Endothelial cell of umbilical vein (primary cell): ENCODE data around the gene TRAPPC2L. TPM values are rescaled to one million over a fixed set of nuclear protein-coding genes. Genes with fewer than 3 reads are reported as not detected.

Experiments
- BruUV-seq: library from RNA; stranded (reverse); fragments of 400-500 nt; replicated peaks from 2 replicates; lab custom pipeline; 2021; lab: Mats Ljungman, UMichigan
- CTCF ChIA-PET: fragments of 300-600, 350-600 bp; sonication (Branson Sonifier 250); formaldehyde crosslinking; loops from one replicate; lab custom pipeline; 2021; ENCODE audit warnings: antibody characterized with exemption, inconsistent platforms; lab: Charles Lee
- POLR2A ChIA-PET: fragments of 300-600, 350-600 bp; sonication (Branson Sonifier 250); formaldehyde crosslinking; loops from one replicate; lab custom pipeline; 2021; ENCODE audit warnings: antibody characterized with exemption, inconsistent platforms; lab: Charles Lee
- DNase-seq: peaks from one replicate; pipeline ENCODE4 v3.0.0-alpha.2; 2011; ENCODE audit warnings: low read depth, low spot score
- FAIRE-seq: peaks from 2 replicates; lab custom pipeline; 2011; peaks lifted over from hg19 to GRCh38; lab: Jason Lieb, UNC
- H2AFZ ChIP-seq: 2 replicates; pipeline ENCODE4 v1.6.0; 2012; ENCODE audit warnings: low read depth, low read length, control low read depth, inconsistent platforms
- H3K27ac ChIP-seq: 2 replicates; pipeline ENCODE4 v1.5.1; 2011; ENCODE audit warnings: low read depth, mild to moderate bottlenecking, control low read depth, low read length, moderate library complexity; ENCODE audit not compliant: insufficient read depth
- H3K27me3 ChIP-seq, 2 experiments: 2 replicates each; pipeline versions ENCODE4 v1.6.0 to v1.6.1; 2011; ENCODE audit warnings: low read length in 2 of 2, mixed read lengths in 1 of 2; ENCODE audit not compliant: control insufficient read depth in 2 of 2, insufficient read depth in 2 of 2
- H3K36me3 ChIP-seq, 2 experiments: 2 replicates in 1 of 2; 3 replicates in 1 of 2; pipeline ENCODE4 v1.5.1; 2011; ENCODE audit warnings: low read length in 2 of 2, mild to moderate bottlenecking in 1 of 2, moderate library complexity in 1 of 2; ENCODE audit not compliant: control insufficient read depth in 2 of 2, insufficient read depth in 2 of 2; ENCODE audit errors: extremely low read depth in 1 of 2
- H3K4me1 ChIP-seq: 3 replicates; pipeline ENCODE4 v1.5.1; 2011; ENCODE audit warnings: mild to moderate bottlenecking, low read length; ENCODE audit not compliant: control insufficient read depth, insufficient read depth; ENCODE audit errors: extremely low read depth
- H3K4me2 ChIP-seq: 2 replicates; pipeline ENCODE4 v1.6.1; 2011; ENCODE audit warnings: low read length, control low read depth, mixed read lengths; ENCODE audit not compliant: insufficient read depth
- H3K4me3 ChIP-seq, 3 experiments: fragments of 200-600 bp in 1 of 3; sonication (generic), shearing (Covaris generic) in 1 of 3; replicated peaks in 1 of 3; 2 replicates each; pipeline ENCODE4 v1.5.1; 2011 to 2016; ENCODE audit warnings: control low read depth in 3 of 3, low read length in 3 of 3, mild to moderate bottlenecking in 2 of 3, inconsistent platforms in 1 of 3, low read depth in 1 of 3, moderate library complexity in 1 of 3; ENCODE audit not compliant: insufficient read depth in 1 of 3
- H3K79me2 ChIP-seq: 2 replicates; pipeline ENCODE4 v1.6.0; 2012; ENCODE audit warnings: low read length, inconsistent platforms; ENCODE audit not compliant: control insufficient read depth, insufficient read depth
- H3K9ac ChIP-seq: replicated peaks from 2 replicates; pipeline ENCODE3; 2011; ENCODE audit warnings: low read length, control low read depth; ENCODE audit not compliant: insufficient read depth; ENCODE audit errors: extremely low read depth
- H3K9me1 ChIP-seq: replicated peaks from 3 replicates; pipeline ENCODE4 v1.6.0; 2011; ENCODE audit warnings: mild to moderate bottlenecking, low read length; ENCODE audit not compliant: control insufficient read depth, insufficient read depth; ENCODE audit errors: extremely low read depth
- H3K9me3 ChIP-seq: replicated peaks from 2 replicates; pipeline ENCODE4 v1.5.1; 2012; ENCODE audit warnings: low read length, inconsistent platforms; ENCODE audit not compliant: control insufficient read depth, insufficient read depth
- H4K20me1 ChIP-seq: replicated peaks from 2 replicates; pipeline ENCODE3; 2011; ENCODE audit warnings: mild to moderate bottlenecking, low read length; ENCODE audit not compliant: control insufficient read depth, insufficient read depth; ENCODE audit errors: extremely low read depth
- EZH2 ChIP-seq: IDR thresholded peaks from 2 replicates; pipeline ENCODE4 v1.6.1; 2012; ENCODE audit warnings: borderline replicate concordance, low read depth, mild to moderate bottlenecking, moderate library complexity, low read length, inconsistent platforms; ENCODE audit not compliant: severe bottlenecking
- FOS ChIP-seq: IDR thresholded peaks from 2 replicates; pipeline ENCODE4 v1.6.1; 2011; ENCODE audit warnings: mild to moderate bottlenecking, low read length, moderate library complexity, borderline replicate concordance; ENCODE audit not compliant: insufficient read depth
- GATA2 ChIP-seq: IDR thresholded peaks from 2 replicates; pipeline ENCODE4 v1.7.0; 2011; ENCODE audit warnings: low read depth, mild to moderate bottlenecking, moderate library complexity, mixed read lengths, low read length; ENCODE audit not compliant: insufficient read length, insufficient read depth
- JUN ChIP-seq: IDR thresholded peaks from 2 replicates; pipeline ENCODE4 v1.6.1; 2011; ENCODE audit warnings: borderline replicate concordance, low read depth; ENCODE audit not compliant: insufficient read length, insufficient read depth
- POLR2A ChIP-seq: IDR thresholded peaks from 2 replicates; pipeline ENCODE4 v1.6.1; 2012; ENCODE audit warnings: low read depth, mild to moderate bottlenecking, control low read depth, low read length
- POLR2AphosphoS5 ChIP-seq: IDR thresholded peaks from 2 replicates; pipeline ENCODE4 v1.6.1; 2012; ENCODE audit warnings: low read depth, mild to moderate bottlenecking, control low read depth, low read length, moderate library complexity; ENCODE audit not compliant: insufficient read depth
- dilution Hi-C: fragments of 300-500 bp; cut with MboI; formaldehyde crosslinking; loops from one replicate; pipeline ENCODE4 v1.15.0; 2019; ENCODE audit warnings: low sequenced_read_pairs; ENCODE audit not compliant: extremely low pct_ligation_motif_present
- intact Hi-C: fragments of 100-400 bp; cut with micrococcal nuclease; formaldehyde crosslinking; loops from one replicate; pipeline ENCODE4 v1.10.0; 2022
- polyA plus RNA-seq, 4 experiments: library from polyadenylated mRNA; depleted of rRNA in 3 of 4; stranded (reverse) in 3 of 4; unstranded in 1 of 4; fragments of >200 nt; gene quantifications; 2 replicates each; pipeline versions ENCODE4 v1.2.1 to v1.2.3, GENCODE V29; 2011 to 2012; ENCODE audit warnings: missing spikeins in 1 of 4
- total RNA-seq: library from RNA; stranded (reverse); gene quantifications from 2 replicates; pipeline ENCODE4 v1.2.3, GENCODE V29; 2021
- TF ChIP-seq, protein P1 (sequence below), 2 donors: IDR thresholded peaks; 1 replicate in 1 of 2; 2 replicates in 1 of 2; pipeline ENCODE4 v1.5.1; 2011; ENCODE audit warnings: low read length in 2 of 2, mild to moderate bottlenecking in 2 of 2, moderate library complexity in 2 of 2, control low read depth in 1 of 2, inconsistent platforms in 1 of 2, low read depth in 1 of 2; ENCODE audit not compliant: insufficient read depth in 1 of 2; ENCODE audit errors: extremely low read depth in 1 of 2
- TF ChIP-seq, protein P2 (sequence below): IDR thresholded peaks from 2 replicates; pipeline ENCODE4 v1.6.1; 2011; ENCODE audit not compliant: insufficient read depth, insufficient read length

Gene TRAPPC2L
- total and polyA plus RNA-seq, 2 donors (not counting 3 experiments of a cell fraction or from before 2014, with no cell fraction given), result 61.9 to 131 TPM

DNA sequence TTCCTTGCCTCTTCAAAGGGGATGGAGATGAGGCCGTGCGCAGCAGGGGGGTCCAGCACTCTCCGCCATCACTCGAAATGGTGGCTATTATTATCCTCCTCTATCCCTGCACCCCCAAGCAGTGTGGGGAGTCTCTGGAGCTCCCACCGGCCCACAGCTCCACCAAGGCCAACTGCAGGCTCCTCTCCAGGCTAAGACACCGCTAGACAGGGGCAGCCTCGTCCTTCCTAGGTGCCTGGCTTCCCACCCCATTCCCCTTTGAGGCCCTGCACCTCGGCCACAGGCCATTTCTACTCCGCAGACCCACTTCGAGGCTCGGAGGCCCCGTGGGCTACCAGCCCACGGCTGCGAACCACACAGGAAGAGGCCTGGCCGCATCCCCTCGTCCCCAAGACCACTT is 49.1 kb downstream of the TRAPPC2L start:
- H3K9ac ChIP-seq, result no peak overlapping the region
- H2AFZ ChIP-seq, result no peak overlapping the region
- H3K4me2 ChIP-seq, result no peak overlapping the region
- no peak for TF ChIP-seq FOS
- no peak for TF ChIP-seq JUN
- TF ChIP-seq, protein P1, sequence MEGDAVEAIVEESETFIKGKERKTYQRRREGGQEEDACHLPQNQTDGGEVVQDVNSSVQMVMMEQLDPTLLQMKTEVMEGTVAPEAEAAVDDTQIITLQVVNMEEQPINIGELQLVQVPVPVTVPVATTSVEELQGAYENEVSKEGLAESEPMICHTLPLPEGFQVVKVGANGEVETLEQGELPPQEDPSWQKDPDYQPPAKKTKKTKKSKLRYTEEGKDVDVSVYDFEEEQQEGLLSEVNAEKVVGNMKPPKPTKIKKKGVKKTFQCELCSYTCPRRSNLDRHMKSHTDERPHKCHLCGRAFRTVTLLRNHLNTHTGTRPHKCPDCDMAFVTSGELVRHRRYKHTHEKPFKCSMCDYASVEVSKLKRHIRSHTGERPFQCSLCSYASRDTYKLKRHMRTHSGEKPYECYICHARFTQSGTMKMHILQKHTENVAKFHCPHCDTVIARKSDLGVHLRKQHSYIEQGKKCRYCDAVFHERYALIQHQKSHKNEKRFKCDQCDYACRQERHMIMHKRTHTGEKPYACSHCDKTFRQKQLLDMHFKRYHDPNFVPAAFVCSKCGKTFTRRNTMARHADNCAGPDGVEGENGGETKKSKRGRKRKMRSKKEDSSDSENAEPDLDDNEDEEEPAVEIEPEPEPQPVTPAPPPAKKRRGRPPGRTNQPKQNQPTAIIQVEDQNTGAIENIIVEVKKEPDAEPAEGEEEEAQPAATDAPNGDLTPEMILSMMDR (IDR thresholded peaks at IDR 0.05; ENCODE audit: extremely low read depth in 1 of 2, insufficient read depth in 1 of 2, low read depth in 1 of 2, low read length in 2 of 2), result no peak
- no peak for TF ChIP-seq EZH2
- TF ChIP-seq GATA2, result no peak
- TF ChIP-seq POLR2A, result no peak
- TF ChIP-seq POLR2AphosphoS5, result no peak
- TF ChIP-seq, protein P2, sequence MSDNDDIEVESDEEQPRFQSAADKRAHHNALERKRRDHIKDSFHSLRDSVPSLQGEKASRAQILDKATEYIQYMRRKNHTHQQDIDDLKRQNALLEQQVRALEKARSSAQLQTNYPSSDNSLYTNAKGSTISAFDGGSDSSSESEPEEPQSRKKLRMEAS, result no peak
- H3K27me3 ChIP-seq, result no peaks in the 10 kb centered on the region
- H3K4me3 ChIP-seq, result no peak overlapping the region
- ChIA-PET CTCF (interaction anchor here (0.6 to 1.3 kb wide), 2 partner anchors 19 to 99 kb away, joined by 3 read pairs; no protein-coding TSS in a partner anchor), POLR2A (no interaction called here)
- no peaks in the 10 kb centered on the region for H3K9me3 ChIP-seq
- FAIRE-seq (no peak), DNase-seq (no peak)
- H3K79me2 ChIP-seq, result no peaks in the 10 kb centered on the region
- no peaks in the 10 kb centered on the region for H3K36me3 ChIP-seq
- BruUV-seq, result no TSS peak
- H3K27ac ChIP-seq, result no peak overlapping the region
- no peaks in the 10 kb centered on the region for H3K4me1 ChIP-seq
- no peaks in the 10 kb centered on the region for H4K20me1 ChIP-seq
- dilution Hi-C loops (no loop called here), intact Hi-C loops (no loop called here)
- H3K9me1 ChIP-seq, result no peaks in the 10 kb centered on the region
